Umbilical cord (tissue), 2 donors: Measurements from ENCODE around the gene PSMD11. TPM values are rescaled to one million over a fixed set of nuclear protein-coding genes. Genes with fewer than 3 reads are reported as not detected.
A peak's percentile ranks its signal among the peaks of the same experiment; 100 is the strongest.
"Not testable (repeated sequence)": the region's sequence is repeated elsewhere in the genome, so short reads cannot be mapped to it uniquely, and the experiment has no call there.

Experiments used
- DNase-seq: peaks from one replicate; pipeline ENCODE4 v3.0.0-alpha.2; 2015; ENCODE audit warnings: low spot score
- total RNA-seq: library from RNA; depleted of rRNA; stranded (reverse); fragments of >200 nt; gene quantifications from one replicate; pipeline ENCODE4 v1.2.3, GENCODE V29; 2014; ENCODE audit warnings: low replicate concordance; ENCODE audit not compliant: insufficient read depth

The PSMD11 gene
- total RNA-seq, 1 donor from 2014 or later = 57.8 TPM

DNA sequence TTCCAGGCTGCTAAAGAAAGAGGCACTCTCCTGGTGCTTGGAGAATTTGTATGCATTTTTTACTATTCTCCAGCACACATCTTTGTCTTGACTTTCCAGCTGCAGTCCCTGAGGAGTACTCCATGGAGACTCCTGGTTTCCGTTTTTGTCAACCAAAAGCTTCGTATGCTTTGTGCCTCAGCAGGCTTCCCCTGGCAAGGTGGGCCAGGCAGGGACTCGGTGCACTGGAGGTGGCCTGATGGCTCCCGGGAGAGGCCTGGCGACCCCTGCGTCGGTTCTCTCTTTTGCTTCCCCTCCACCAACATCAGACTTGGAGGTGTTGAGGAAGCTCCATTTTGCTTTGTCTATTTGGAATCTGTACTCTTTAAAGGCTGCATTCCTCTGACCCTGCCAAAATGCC lies 66.2 kb downstream of the PSMD11 start:
- DNase-seq = no peak

DNA sequence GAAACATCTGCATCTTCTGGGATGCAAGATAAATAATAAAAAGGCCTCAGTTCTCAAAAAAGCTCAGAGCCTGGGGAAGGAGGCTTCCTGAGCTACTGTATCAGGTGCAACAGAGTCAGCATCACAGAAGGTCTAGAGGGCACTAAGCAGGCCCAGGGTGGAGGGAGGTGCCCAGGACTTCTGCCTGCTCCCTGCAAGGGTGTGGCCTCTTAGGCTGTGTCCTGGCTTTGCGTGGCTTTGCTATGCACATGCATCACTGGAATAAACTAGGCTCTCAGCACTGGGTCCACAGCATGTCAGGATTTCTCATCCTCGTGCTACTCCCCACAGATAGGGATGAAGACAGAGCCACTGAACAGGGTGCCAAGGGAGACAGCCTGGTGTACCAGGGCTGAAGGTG lies 68.0 kb downstream of the PSMD11 start:
- DNase-seq = no peak

DNA sequence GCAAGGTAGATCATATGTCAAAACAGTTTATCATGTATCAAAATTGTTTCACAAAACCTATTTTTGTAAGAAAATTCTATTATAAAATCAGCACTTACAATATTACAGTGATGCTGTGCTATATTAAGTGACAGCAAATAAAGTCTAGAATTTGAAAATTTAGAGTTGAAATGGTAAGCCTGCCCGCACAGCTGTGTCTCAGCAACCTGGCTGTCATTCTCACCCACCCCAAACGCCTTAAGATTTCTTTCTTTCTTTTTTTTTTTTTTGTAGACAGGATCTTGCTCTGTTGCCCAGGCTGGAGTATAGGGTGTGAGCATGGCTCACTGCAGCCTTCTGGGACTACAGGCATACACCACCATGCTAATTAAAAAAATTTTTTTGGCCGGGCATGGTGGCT lies 69.3 kb downstream of the PSMD11 start:
- no peak for DNase-seq

DNA sequence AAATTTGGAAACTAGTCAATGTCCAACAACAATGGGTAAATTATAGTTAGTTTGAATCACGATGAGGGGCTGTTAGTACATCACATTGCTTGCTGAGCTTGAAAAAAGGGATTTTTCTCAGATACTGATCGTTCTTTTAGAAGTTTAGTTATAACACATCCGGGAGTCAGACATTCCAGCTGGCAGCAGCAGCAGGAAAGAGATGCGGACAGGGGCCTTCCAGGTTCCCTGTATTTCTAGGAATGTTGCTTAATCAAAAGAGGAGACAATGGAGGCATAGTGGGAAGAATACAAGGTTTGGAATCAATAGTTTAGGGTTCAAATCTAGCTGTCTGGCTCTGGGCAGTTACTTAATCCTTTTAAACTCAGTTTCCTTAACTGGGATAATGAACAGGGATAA lies 70.3 kb downstream of the PSMD11 start:
- no peak for DNase-seq

DNA sequence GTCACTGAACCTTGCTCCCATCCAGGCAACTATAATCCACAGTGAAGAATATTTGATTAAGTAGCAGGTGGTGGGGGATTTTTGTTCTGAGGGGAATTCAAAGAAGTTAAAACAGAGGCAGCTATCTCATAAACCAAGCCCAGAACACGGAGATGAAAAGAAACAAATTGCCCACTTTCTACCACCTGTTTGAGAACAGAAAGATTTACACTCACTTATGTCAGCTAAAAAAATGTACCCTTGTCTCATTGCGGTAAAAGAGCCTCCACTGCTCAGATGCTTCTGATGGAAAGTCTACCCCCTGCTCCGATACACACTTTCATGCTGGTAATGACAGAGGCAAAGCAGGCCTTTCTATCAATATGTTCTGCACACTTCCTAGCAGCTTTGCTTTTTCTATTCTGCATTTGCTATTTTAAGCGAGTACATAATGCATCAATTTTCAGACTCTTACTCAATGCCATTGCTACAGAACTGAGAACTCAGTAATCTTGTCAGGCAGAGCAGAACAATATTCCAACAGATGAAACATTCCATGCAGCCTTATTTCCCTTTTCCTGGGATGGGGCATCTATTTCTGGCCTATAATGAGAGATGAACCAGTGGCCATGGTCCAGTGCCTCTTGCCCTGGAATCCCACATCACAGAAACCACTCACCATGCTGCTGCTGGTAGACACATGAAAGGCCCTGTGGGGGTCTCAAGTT lies 71.5 kb downstream of the PSMD11 start:
- no peak for DNase-seq

DNA sequence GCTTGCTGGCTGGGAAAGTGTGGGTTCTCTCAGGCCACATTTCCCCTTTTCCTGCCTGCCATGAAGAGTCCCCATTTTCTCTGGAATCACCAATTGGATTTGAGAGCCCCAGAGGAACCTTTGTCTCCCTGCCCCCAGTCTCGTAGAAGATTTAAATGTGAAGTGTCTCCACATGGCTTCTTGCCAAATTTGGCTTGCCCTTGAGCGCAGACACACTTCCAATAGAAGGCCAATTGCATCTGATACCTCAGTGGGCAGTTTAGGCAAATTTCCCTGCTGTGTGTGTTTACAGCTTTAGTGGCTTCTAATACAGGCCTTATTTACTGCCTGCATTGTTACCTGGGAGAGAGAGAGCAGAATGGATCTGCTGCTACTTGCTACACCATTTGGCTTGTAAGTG lies 72.1 kb downstream of the PSMD11 start:
- no peak for DNase-seq

DNA sequence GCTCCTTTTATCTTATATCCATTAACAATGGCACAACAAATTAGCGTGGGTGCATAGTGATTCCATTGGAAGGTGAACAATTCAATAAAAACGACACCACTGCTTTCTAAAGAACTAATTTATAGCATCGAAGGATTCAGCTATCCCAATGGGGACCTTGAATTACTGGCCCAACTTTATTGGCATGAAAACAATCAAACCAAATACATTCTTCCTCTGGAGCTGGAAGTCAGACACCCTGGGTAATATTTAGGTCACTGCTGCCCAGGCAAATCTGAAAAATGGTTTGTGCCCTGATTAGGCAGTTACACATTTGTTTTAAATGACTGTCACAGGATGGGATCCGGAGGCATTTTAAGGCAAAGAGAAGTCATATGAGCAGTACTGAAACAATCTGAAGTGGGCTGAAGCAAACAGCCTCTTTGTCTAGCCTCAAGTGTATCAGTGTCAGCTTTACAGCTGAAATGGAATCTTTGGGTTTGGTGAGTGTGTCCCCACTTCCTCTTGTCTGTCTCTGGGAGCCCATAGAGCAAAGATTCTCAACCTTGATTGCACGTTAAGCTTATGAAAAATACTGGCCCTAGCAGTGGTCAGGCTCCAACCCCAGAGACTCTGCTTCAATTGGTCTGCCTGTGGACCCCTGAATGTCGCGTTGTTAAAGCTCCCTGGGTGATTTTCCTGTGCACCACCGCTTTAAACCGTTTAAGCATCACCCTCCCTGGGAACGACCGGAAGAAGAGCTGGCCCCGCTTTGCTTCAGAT lies 72.8 kb downstream of the PSMD11 start:
- DNase-seq = no peak

DNA sequence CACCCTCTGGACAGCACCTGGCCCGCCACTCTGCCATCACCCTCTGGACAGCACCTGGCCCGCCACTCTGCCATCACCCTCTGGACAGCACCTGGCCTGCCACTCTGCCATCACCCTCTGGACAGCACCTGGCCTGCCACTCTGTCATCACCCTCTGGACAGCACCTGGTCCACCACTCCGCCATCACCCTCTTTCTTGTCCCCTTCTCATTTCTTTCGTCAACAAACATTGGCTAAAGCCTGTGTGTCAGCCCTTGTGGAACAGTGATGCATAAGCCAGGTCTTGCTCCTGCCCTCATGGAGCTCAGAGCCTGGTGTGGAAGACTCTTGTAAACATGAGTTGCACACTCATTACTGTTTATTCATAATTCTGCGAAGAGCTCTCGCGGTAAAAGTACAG lies 73.7 kb downstream of the PSMD11 start:
- no peak for DNase-seq

DNA sequence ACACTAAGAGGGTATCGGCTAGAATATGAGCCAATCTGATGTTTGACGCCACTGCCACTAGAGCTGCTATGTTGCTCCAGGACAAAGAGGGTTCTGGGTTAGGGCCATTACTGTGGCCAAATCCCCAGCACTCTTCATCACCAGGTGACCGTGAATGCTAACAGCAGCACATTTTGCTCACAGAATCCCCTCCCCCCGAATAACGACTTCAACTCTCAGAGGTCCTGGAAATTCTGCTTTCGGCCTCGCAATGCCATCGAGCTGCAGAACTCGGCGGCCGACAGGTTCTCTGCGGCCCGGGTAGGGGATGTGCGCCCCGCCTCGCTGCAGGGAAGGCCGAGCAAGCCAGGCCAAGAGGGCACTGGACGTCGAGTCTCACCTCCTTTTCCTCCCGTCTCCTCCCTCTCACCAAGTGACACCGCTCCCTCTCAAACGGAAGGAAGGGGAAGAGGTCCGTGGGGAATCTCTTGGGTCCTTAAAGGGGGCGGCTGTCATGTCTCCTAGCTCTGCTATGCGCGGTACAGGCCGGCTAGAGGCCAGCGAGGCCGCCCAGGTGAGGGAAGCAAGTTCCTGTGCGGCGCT lies 74.4 kb downstream of the PSMD11 start:
- DNase-seq = no peak

DNA sequence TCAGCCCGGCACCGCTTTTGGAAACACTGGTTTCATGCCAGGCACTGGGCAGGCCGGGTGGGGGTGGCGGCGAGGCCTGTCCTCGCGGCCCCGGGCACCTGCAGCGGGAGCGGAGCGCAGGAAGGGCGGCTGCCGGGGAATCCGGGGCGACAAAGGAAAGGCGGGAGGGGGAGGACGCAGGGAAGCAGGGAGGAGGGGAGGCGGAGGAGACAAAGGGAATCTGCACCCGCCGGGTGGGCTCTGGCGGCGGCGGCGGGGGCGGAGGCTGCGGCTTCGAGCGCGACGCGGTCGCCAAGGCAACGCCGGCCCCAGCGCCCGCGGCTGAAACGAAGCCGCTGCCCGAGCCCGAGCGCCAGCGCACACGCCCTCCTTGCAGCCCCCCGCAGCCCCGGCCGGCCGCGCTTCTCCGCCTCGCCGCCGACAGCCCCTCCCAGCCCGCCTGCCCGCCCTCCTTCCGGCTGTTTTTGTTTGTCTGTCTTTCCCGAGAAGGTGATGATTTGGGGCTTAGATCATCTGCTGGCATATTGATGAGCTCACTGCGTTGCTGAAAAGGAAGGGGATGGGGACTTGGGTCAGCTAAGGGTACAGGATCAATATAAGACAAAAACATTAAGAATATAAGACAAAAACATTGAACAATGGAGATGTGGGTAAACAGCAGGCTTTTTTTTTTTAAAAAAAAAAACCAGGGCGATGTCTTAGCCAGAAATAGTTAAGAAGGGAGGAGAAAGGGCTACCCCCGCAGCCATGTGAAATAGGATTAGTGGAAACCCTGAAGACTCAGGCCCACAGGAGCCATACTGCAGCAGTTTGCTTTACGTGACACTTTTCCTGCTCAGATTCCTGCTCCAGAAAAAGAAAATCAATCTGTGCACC lies 75.2 kb downstream of the PSMD11 start:
- peak; percentile 13 for DNase-seq

DNA sequence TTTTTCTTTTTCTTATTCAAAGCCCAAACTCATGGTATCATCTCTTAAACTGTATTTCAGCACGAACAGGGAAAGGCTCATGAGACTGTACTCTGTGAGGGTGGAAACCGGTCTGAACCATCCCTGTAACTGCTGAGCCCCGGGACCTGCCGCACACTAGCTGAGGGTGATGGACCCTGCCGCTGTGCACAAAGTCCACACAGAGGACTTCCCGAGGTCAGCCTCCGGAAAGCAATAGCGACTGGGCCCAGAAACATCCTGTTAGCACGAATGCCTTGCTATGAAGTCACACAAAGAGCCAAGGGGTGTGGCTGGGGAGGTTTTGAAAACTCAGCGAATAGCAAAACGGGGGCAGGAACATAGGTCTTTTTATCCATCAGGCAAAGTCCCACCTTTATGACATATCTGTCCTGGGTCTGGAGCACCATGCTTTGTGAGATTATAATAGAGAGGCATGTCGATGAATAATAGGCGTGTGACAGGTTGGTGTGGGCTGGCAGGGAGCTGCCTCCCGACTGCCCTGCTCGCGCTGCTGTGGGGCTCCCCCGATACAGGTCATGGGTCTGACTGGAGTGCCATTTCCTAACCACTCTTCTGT lies 75.9 kb downstream of the PSMD11 start:
- DNase-seq = no peak

DNA sequence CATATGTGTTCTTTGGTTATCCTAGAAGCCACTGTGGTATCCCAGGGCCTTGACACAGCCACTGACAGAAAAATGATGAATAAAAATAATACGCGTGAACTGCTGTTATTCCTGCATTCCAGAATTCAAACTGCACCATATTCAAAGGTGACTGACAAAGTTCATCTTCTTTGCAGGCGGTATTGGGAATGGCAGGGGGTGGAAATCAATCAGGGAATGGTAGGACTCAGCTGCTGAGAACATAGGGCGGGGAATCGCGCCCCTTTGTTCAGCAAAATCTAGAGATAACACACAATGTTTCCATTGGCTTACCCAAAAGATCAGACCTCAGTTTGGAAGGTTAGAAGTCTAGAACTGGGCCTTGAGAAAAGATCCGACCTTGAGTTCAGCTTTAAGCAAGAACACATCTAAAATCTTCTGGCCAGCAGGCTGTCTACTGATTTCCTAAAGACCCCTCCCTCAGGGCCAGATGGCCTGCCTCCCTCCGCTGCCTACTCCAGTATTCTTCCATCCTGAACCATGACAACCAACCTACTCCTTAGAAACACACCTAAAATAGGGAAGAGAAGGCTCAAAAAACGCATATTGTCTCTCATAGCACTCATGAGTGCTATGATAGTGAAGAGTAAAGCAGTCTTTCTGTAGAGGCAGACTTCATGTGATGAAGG lies 76.6 kb downstream of the PSMD11 start:
- no peak for DNase-seq

DNA sequence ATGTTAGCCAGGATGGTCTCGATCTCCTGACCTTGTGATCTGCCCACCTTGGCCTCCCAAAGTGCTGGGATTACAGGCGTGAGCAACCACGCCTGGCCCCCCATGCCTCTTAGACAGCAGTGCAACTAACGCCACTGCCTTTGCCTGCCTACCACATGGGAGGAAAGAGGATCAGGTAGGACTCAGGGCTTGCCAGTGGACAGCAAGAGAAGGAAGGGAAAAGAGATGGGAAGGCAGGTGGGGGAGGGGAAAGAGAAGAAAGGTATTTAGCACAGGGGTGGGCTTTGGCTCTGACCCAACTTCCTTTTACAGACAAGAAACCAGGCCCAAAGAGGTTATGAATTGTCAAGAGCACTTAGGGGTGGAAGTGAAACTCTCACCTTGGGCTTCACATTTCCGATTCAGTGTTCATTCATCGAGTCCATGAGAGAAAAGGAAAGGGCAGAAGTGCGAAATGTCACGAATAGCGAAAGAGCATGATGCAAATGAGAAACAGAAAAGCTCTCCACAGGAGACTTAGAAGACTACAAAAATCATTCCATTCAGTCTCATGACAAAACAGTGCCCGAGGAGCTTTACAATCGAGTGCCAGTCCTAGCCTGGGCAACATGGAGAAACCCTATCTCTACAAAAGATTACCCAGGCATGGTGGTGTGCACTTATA lies 78.8 kb downstream of the PSMD11 start:
- DNase-seq = no peak

DNA sequence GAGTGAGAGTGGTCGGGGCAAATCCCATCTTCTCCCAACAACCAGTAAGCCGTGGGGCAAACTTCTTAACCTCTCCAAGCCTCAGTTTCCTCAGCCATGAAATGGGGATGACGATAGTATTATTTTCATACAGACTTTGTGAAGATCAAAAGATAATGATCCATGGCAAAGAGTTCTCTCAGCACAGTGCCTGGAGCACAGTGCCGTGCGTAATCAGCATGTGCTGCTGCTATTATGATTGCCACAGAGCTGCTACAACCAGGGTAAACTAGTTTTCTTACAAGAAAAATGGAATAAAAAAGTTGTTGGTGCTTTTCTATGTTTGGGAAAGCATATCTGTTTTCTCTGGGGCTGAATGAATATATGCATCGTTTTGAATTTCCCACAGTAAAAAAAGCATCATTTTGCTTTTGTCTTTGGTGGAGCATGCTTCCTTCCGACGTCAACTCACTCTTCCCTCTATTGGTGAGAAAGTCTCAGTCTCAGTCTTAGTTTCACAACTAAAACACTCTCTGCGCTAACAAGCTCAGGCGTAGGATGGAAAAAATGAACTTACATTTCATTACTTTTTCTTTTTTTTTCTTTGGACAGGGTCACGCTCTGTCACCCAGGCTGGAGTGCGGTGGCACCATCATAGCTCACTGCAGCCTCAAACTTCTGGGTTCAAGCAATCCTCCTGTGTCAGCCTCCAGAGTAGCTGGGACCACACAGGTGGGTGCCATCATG lies 79.7 kb downstream of the PSMD11 start:
- no peak for DNase-seq

DNA sequence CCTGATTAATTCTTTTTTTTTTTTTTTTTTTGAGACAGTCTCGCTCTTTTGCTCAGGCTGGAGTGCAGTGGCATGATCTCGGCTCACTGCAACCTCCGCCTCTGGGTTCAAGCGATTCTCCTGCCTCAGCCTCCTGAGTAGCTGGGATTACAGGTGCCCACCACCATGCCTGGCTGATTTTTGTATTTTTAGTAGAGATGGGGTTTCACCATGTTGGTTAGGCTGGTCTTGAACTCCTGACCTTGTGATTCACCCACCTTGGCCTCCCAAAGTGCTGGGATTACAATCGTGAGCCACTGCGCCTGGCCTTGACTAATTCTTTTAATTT lies 80.2 kb downstream of the PSMD11 start:
- not testable (repeated sequence) for DNase-seq

DNA sequence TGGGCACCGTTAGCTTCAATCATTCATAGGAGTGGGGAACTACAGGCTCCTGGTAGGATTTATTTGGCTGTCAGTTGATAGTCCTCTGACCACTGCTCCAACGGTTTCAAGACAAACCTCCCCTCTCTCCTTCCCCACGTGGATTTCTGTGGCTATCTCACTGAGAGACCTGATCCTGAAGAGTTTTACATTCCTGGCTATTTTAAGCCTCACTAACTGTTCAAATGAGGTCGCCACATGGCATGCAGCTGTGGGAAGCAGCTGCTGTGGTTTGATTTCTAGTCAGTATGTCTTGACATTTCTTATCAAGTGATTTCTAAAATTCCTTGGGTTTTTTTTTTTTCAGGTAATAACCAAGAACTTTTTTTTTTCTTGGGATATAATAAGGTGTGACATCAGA lies 80.8 kb downstream of the PSMD11 start:
- no peak for DNase-seq

DNA sequence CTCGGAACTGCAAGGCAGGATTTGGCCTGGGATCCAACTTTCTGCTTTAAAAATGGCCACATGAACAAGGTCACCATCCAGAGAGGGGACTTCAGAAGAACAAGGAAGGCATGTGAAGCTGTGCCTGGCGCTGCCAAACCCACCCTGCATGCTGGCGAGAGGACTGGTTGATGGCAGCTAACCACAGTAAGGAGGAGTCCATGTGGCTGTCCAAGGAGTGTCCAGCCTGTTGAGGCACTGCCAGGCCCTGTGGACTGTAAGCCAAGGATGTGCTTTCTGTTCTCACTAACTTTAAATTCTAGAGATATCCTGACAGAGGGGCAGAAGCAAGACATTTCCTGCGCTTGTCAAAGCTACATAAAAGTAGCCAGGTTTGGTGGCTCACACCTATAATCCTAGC lies 82.8 kb downstream of the PSMD11 start:
- no peak for DNase-seq

DNA sequence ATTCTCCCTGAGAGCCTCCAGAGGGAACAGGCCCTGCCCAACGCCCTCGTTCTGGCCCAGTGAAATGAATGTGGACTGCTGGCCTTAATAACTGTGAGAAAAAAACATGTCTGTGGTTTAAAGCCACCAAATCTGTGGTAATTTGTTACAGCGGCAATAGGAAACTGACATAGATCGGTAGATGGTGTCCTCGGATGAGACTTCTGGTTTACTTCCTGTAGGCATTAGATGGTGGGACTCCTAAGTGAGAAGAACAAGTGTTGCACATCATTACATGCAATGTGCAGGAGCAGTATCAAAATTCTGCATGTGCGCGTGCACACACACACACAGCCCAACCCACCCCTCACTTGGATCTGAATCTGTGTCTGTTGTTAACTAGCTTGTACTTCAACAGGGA lies 84.5 kb downstream of the PSMD11 start:
- DNase-seq = no peak

DNA sequence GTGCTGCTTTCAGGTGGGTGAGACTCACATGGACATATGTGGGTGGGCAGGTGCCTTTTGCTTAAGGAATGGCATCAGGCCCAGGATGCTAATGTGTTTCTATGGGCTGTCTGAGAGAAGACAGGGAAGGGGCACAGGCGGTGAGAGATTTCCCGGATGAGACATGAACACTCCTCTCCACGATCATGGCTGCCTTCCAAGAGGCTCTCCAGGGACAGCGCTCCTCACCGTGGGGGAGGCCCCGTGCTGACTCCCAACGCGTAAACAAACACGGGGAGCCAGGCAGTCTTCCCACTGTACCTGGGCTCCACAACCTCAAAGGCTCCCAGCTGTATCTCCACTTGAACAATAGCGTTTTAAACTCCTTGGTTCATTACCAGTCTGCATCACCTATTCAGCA lies 85.3 kb downstream of the PSMD11 start:
- DNase-seq = no peak
